ENCODE measurements around the gene FIGNL2. TPM values are rescaled to one million over a fixed set of nuclear protein-coding genes. Genes with fewer than 3 reads are reported as not detected.

FIGNL2 gene
- total RNA-seq, 4 donors from 2014 or later: not detected

GRCh38 chr12:51838036-51838435 is 10.5 kb downstream of the FIGNL2 start:
- peaks cover 0 to under 1% (median 0%) of the 10 kb centered on the region in 4 donors for H3K4me1 ChIP-seq
- in situ Hi-C loops (cut with MboI; ENCODE audit: low pct_ligation_motif_present in 1 of 4, low pct_unique_long_range_greater_than_20kb in 1 of 4, low sequenced_read_pairs in 3 of 4) (no loop called here), intact Hi-C loops (cut with DNase I; ENCODE audit: low total_unique reads) (no loop called here)
- peaks cover 62% of the 10 kb centered on the region for H3K27me3 ChIP-seq
- H3K36me3 ChIP-seq: no peaks in the 10 kb centered on the region
- DNase-seq: no peak
- no peak for TF ChIP-seq CTCF (IDR thresholded peaks at IDR 0.05)
- no peak for TF ChIP-seq POLR2AphosphoS5 (IDR thresholded peaks at IDR 0.05)
- TF ChIP-seq EP300 (IDR thresholded peaks at IDR 0.05; ENCODE audit: low read depth): no peak
- TF ChIP-seq POLR2A (IDR thresholded peaks at IDR 0.05): no peak
- H3K9me3 ChIP-seq: no peaks in the 10 kb centered on the region
- no peak overlapping the region for H3K4me3 ChIP-seq
- 80% methylated on average over 4 of the region's 4 CpGs; no CpG with 5 or more reads in 1 of the 2 donors for WGBS, 2 donors (ENCODE audit: low coverage in 1 of 2)
- no peak overlapping the region for H3K27ac ChIP-seq

- 25 to 66% methylated on average over 1 to 7 of the region's 7 CpGs for WGBS, 2 donors (ENCODE audit: low coverage in 1 of 2)
- intact Hi-C loops (cut with DNase I; ENCODE audit: low total_unique reads): no loop called here
- no peaks in the 10 kb centered on the region for H3K9me3 ChIP-seq
- H3K36me3 ChIP-seq: no peaks in the 10 kb centered on the region
- no peak for TF ChIP-seq POLR2AphosphoS5 (IDR thresholded peaks at IDR 0.05)
- TF ChIP-seq EP300 (IDR thresholded peaks at IDR 0.05; ENCODE audit: low read depth): no peak
- no peak for TF ChIP-seq CTCF (IDR thresholded peaks at IDR 0.05)
- TF ChIP-seq POLR2A (IDR thresholded peaks at IDR 0.05): no peak
- peaks cover 0 to 3% (median 0%) of the 10 kb centered on the region in 4 donors for H3K4me1 ChIP-seq
- in situ Hi-C loops (cut with MboI; ENCODE audit: low pct_ligation_motif_present in 1 of 4, low pct_unique_long_range_greater_than_20kb in 1 of 4, low sequenced_read_pairs in 3 of 4): no loop called here
- H3K27ac ChIP-seq: no peak overlapping the region
- H3K27me3 ChIP-seq: peaks cover 61% of the 10 kb centered on the region
- no peak overlapping the region for H3K4me3 ChIP-seq
- DNase-seq: no peak
These were observed 11.2 kb downstream of the FIGNL2 start for GRCh38 chr12:51837286-51837685.

DNA sequence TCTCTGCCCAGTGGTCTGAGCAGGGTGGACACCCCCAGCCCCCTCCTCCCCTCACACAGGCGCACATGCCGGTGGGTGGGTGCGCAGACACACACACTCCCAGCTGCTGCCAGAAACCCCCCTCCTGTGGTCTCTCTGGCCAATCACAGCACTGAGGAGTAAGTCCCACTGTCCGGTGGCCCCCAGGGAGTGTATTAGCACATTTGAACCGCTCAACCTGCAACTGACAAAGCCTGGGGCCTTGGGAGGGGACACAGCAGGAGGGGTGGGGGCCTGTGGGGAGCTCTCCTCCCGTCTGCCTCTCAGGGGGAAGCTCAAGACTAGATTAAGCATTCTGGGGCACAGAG is 11.7 kb downstream of the FIGNL2 start:
- no peak overlapping the region for H3K27ac ChIP-seq
- no peaks in the 10 kb centered on the region for H3K36me3 ChIP-seq
- in situ Hi-C loops (cut with MboI; ENCODE audit: low pct_ligation_motif_present in 1 of 4, low pct_unique_long_range_greater_than_20kb in 1 of 4, low sequenced_read_pairs in 3 of 4) (no loop called here), intact Hi-C loops (cut with DNase I; ENCODE audit: low total_unique reads) (no loop called here)
- no peaks in the 10 kb centered on the region for H3K9me3 ChIP-seq
- peaks cover 0 to 3% (median 0%) of the 10 kb centered on the region in 4 donors for H3K4me1 ChIP-seq
- TF ChIP-seq POLR2AphosphoS5 (IDR thresholded peaks at IDR 0.05): no peak
- no peak for TF ChIP-seq EP300 (IDR thresholded peaks at IDR 0.05; ENCODE audit: low read depth)
- no peak for TF ChIP-seq POLR2A (IDR thresholded peaks at IDR 0.05)
- H3K27me3 ChIP-seq: peaks cover 61% of the 10 kb centered on the region
- no peak for DNase-seq
- WGBS, 2 donors (ENCODE audit: low coverage in 1 of 2): 93% methylated on average over 4 of the region's 6 CpGs; no CpG with 5 or more reads in 1 of the 2 donors
- H3K4me3 ChIP-seq: no peak overlapping the region

DNA sequence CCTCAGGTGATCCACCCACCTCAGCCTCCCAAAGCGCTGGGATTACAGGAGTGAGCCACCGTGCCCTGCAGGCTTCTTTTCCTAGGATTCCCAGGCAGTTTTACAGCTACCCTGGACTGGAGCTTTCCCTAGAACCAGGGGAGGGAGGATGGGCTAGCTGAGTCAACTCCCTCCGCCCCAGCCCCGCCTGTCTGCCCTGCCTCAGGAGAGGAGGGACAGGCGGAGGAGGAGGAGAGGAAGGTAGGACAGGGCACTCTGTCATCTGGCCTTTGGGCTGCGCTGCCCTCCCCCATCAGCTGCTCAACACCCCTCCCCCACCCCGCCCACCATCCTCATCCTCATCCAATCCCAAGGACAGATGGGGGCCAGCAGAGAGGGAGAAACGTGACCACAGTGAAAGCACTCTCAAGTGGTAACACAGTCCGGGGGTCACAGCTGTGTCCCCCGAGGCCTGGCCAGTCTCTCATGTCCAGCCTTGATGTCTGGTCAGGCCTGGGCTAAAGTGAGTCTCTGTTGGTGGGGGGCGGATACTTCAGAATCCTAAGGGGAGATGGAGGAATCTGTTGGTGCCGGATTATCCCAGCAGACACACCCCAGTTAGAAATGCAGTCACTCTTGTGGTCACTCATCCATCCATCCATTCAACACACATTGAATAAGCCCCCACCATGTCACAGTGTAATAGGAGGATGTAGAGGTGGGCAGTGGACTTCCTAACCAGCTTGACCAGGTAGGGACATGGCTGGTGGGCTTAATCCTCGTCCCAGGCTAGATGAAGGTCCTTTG is 12.3 kb downstream of the FIGNL2 start:
- DNase-seq: no peak
- intact Hi-C loops (cut with DNase I; ENCODE audit: low total_unique reads) (no loop called here), in situ Hi-C loops (cut with MboI; ENCODE audit: low pct_ligation_motif_present in 1 of 4, low pct_unique_long_range_greater_than_20kb in 1 of 4, low sequenced_read_pairs in 3 of 4) (no loop called here)
- no peaks in the 10 kb centered on the region for H3K9me3 ChIP-seq
- peaks cover 0 to 3% (median 0%) of the 10 kb centered on the region in 4 donors for H3K4me1 ChIP-seq
- H3K36me3 ChIP-seq: no peaks in the 10 kb centered on the region
- WGBS, 2 donors (ENCODE audit: low coverage in 1 of 2): 7 to 45% methylated on average over 3 to 10 of the region's 13 CpGs
- H3K27me3 ChIP-seq: peaks cover 63% of the 10 kb centered on the region
- no peak overlapping the region for H3K4me3 ChIP-seq
- H3K27ac ChIP-seq: no peak overlapping the region
- TF ChIP-seq CTCF (IDR thresholded peaks at IDR 0.05) (no peak), POLR2A (IDR thresholded peaks at IDR 0.05) (no peak), POLR2AphosphoS5 (IDR thresholded peaks at IDR 0.05) (no peak), EP300 (IDR thresholded peaks at IDR 0.05; ENCODE audit: low read depth) (no peak)
